CD4-positive, alpha-beta T cell (primary cell): ENCODE data around the gene GAS7. TPM values are rescaled to one million over a fixed set of nuclear protein-coding genes. Genes with fewer than 3 reads are reported as not detected.

Source experiments
- ATAC-seq: fragments of 200-7000 bp; cut with Tn5 transposase; one replicate; pipeline ENCODE4 v1.10.0; 2022; ENCODE audit warnings: mild to moderate bottlenecking; ENCODE audit not compliant: poor library complexity
- CTCF ChIA-PET: fragments of 350-600 bp; sonication (Branson Sonifier 250); formaldehyde crosslinking; loops from one replicate; lab custom pipeline; 2021; ENCODE audit warnings: antibody characterized with exemption, inconsistent platforms; lab: Charles Lee
- POLR2A ChIA-PET: fragments of 350-600 bp; sonication (Branson Sonifier 250); formaldehyde crosslinking; loops from one replicate; lab custom pipeline; 2021; ENCODE audit warnings: antibody characterized with exemption, inconsistent platforms; lab: Charles Lee
- DNase-seq, 14 experiments: peaks; one replicate each; pipeline ENCODE4 v3.0.0-alpha.2; 2013 to 2020; ENCODE audit warnings: mixed read lengths in 2 of 14
- H3K27ac ChIP-seq, 2 donors: one replicate each; pipeline versions ENCODE4 v1.5.1 to v1.7.0; 2013; ENCODE audit warnings: low read length in 2 of 2, low read depth in 1 of 2, mild to moderate bottlenecking in 1 of 2
- H3K27me3 ChIP-seq, 2 experiments: 1 replicate in 1 of 2; 2 replicates in 1 of 2; pipeline versions ENCODE4 v1.6.1 to v1.7.0; 2013; ENCODE audit warnings: low read length in 2 of 2, control low read depth in 1 of 2, mild to moderate bottlenecking in 1 of 2, moderate library complexity in 1 of 2; ENCODE audit not compliant: insufficient read depth in 2 of 2, control insufficient read depth in 1 of 2
- H3K36me3 ChIP-seq: one replicate; pipeline ENCODE4 v1.6.1; 2013; ENCODE audit warnings: low read length, control low read depth; ENCODE audit not compliant: insufficient read depth
- H3K4me1 ChIP-seq: one replicate; pipeline ENCODE4 v1.6.1; 2013; ENCODE audit warnings: low read length, control low read depth; ENCODE audit not compliant: insufficient read depth
- H3K4me3 ChIP-seq: one replicate; pipeline ENCODE4 v1.5.1; 2013; ENCODE audit warnings: mild to moderate bottlenecking, low read length, moderate library complexity
- H3K9me3 ChIP-seq, 2 experiments: 1 replicate in 1 of 2; 2 replicates in 1 of 2; pipeline versions ENCODE4 v1.6.1 to v1.7.0; 2013; ENCODE audit warnings: low read length in 2 of 2, mild to moderate bottlenecking in 2 of 2, control low read depth in 1 of 2, moderate library complexity in 1 of 2; ENCODE audit not compliant: control insufficient read depth in 1 of 2, insufficient read depth in 1 of 2
- H3K27ac Mint-ChIP-seq: one replicate; pipeline ENCODE4 v1.8.0; 2020; ENCODE audit warnings: mixed read lengths
- H3K27me3 Mint-ChIP-seq: one replicate; pipeline ENCODE4 v1.8.0; 2021; ENCODE audit warnings: mixed read lengths
- H3K36me3 Mint-ChIP-seq: one replicate; pipeline ENCODE4 v1.8.0; 2021; ENCODE audit warnings: low read depth, mixed read lengths
- H3K4me1 Mint-ChIP-seq: one replicate; pipeline ENCODE4 v1.8.0; 2021; ENCODE audit warnings: low read depth, mixed read lengths
- H3K4me3 Mint-ChIP-seq: one replicate; pipeline ENCODE4 v1.8.0; 2020; ENCODE audit warnings: mild to moderate bottlenecking, mixed read lengths
- H3K9me3 Mint-ChIP-seq: one replicate; pipeline ENCODE4 v1.8.0; 2020; ENCODE audit warnings: mixed read lengths
- intact Hi-C, 2 experiments: fragments of 100-400 bp; cut with DNase I in 1 of 2; cut with micrococcal nuclease in 1 of 2; formaldehyde crosslinking; loops; one replicate each; pipeline versions ENCODE4 v1.15.1 to v1.9.0; 2023 to 2025; cut with DNase I, micrococcal nuclease
- total RNA-seq, 174 experiments: library from RNA in 2 of 174; stranded (reverse) in 2 of 174; gene quantifications; one replicate each; pipeline ENCODE4 v1.2.3 and lab custom pipeline; 2021 to 2026
- TF ChIP-seq, protein P1 (sequence below): fragments of 200-600 bp; IDR thresholded peaks from one replicate; pipeline ENCODE4 v1.8.0; 2022; ENCODE audit warnings: antibody characterized with exemption, mild to moderate bottlenecking

GAS7 gene
- total RNA-seq, 2 experiments from 2014 or later: 1.8 to 3.4 TPM

DNA sequence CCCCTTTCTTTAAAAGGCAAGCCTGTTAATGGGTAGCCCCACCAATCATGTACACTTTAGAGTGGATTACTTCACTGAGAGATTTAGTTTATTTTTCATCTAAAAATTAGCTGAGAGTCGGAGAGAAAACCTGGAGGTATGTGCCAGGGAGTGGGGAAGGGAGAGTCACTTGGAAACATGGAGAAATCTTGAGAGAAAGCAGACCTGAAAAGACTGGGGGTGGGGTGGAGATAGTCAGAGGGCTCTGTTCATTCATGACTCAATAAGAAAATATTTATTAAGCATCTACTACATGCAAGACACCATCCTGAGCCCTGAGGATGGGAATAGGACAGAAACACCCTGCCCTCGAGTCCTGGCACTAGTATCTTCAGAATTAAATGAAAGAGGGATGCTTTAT is 265.9 kb downstream of the GAS7 start:
- DNase-seq: no peak
- no peak overlapping the region for H3K27ac ChIP-seq
- ChIA-PET POLR2A (no interaction called here), CTCF (no interaction called here)
- no peaks in the 10 kb centered on the region for H3K4me1 ChIP-seq
- no peak overlapping the region for H3K4me3 ChIP-seq
- no peak overlapping the region for H3K4me3 Mint-ChIP-seq
- H3K36me3 ChIP-seq: no peaks in the 10 kb centered on the region
- no peaks in the 10 kb centered on the region for H3K27me3 Mint-ChIP-seq
- H3K4me1 Mint-ChIP-seq: no peaks in the 10 kb centered on the region
- H3K9me3 Mint-ChIP-seq: no peaks in the 10 kb centered on the region
- intact Hi-C loops: no loop called here
- H3K27ac Mint-ChIP-seq: no peak overlapping the region
- H3K9me3 ChIP-seq: peaks cover 0 to 6% of the 10 kb centered on the region in 2 experiments
- H3K27me3 ChIP-seq: no peaks in the 10 kb centered on the region
- TF ChIP-seq, protein P1, sequence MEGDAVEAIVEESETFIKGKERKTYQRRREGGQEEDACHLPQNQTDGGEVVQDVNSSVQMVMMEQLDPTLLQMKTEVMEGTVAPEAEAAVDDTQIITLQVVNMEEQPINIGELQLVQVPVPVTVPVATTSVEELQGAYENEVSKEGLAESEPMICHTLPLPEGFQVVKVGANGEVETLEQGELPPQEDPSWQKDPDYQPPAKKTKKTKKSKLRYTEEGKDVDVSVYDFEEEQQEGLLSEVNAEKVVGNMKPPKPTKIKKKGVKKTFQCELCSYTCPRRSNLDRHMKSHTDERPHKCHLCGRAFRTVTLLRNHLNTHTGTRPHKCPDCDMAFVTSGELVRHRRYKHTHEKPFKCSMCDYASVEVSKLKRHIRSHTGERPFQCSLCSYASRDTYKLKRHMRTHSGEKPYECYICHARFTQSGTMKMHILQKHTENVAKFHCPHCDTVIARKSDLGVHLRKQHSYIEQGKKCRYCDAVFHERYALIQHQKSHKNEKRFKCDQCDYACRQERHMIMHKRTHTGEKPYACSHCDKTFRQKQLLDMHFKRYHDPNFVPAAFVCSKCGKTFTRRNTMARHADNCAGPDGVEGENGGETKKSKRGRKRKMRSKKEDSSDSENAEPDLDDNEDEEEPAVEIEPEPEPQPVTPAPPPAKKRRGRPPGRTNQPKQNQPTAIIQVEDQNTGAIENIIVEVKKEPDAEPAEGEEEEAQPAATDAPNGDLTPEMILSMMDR: no peak
- ATAC-seq: no peak
- no peaks in the 10 kb centered on the region for H3K36me3 Mint-ChIP-seq

- no peaks in the 10 kb centered on the region for H3K9me3 Mint-ChIP-seq
- POLR2A ChIA-PET: no interaction called here
- DNase-seq: no peak
- ATAC-seq: no peak
- TF ChIP-seq, protein P1: no peak
- no peak overlapping the region for H3K4me3 ChIP-seq
- no peaks in the 10 kb centered on the region for H3K9me3 ChIP-seq
- no peaks in the 10 kb centered on the region for H3K36me3 ChIP-seq
- H3K27ac Mint-ChIP-seq: no peak overlapping the region
- H3K27me3 ChIP-seq: no peaks in the 10 kb centered on the region
- no peaks in the 10 kb centered on the region for H3K4me1 Mint-ChIP-seq
- H3K4me1 ChIP-seq: no peaks in the 10 kb centered on the region
- no peaks in the 10 kb centered on the region for H3K27me3 Mint-ChIP-seq
- H3K4me3 Mint-ChIP-seq: no peak overlapping the region
- CTCF ChIA-PET: no interaction called here
- intact Hi-C loops: no loop called here
- H3K36me3 Mint-ChIP-seq: no peaks in the 10 kb centered on the region
- H3K27ac ChIP-seq: no peak overlapping the region
These were observed 267.2 kb downstream of the GAS7 start for GRCh38 chr17:9931144-9931741.

DNA sequence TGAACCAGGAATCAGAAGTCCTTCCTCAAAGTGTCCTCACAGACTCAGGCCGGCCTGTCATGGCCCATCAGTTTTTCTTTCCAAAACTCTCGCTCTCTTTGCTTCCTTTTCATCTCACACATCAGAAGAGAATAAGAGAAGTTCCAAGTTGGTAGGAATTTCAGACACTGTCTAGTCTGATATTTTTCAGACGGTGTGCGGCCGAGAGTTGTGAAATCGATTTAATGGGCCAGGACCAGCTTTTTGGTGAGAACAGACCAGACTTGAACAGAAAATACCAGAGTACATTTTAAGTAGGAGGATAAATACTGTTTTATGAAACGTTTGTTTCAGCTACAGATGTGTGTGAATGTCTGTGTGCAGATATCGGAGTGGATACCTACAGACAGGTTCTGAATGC is 268.5 kb downstream of the GAS7 start:
- POLR2A ChIA-PET: no interaction called here
- Mint-ChIP-seq H3K27ac (no peak overlapping the region), H3K9me3 (no peaks in the 10 kb centered on the region), H3K4me3 (no peak overlapping the region), H3K36me3 (no peaks in the 10 kb centered on the region), H3K27me3 (no peaks in the 10 kb centered on the region), H3K4me1 (no peaks in the 10 kb centered on the region)
- Histone ChIP-seq H3K36me3 (no peaks in the 10 kb centered on the region), H3K4me1 (no peaks in the 10 kb centered on the region), H3K27ac (no peak overlapping the region), H3K4me3 (no peak overlapping the region), H3K27me3 (no peaks in the 10 kb centered on the region), H3K9me3 (no peaks in the 10 kb centered on the region)
- ATAC-seq (no peak), DNase-seq (no peak)
- CTCF ChIA-PET: no interaction called here
- TF ChIP-seq, protein P1: no peak
- intact Hi-C loops: loop anchor here in 1 of 2 experiments (5.0 kb wide), 1 partner anchor 687 kb away; no protein-coding TSS in a partner anchor
